Ramos (cell line): ENCODE measurements around the gene CD5L.

ENCODE experiments used
- in situ Hi-C: fragments of 300-500 bp; cut with MboI; formaldehyde crosslinking; loops from one replicate; pipeline ENCODE4 v1.14.3; 2022; ENCODE audit warnings: low sequenced_read_pairs; ENCODE audit not compliant: unreplicated experiment

CD5L gene

DNA sequence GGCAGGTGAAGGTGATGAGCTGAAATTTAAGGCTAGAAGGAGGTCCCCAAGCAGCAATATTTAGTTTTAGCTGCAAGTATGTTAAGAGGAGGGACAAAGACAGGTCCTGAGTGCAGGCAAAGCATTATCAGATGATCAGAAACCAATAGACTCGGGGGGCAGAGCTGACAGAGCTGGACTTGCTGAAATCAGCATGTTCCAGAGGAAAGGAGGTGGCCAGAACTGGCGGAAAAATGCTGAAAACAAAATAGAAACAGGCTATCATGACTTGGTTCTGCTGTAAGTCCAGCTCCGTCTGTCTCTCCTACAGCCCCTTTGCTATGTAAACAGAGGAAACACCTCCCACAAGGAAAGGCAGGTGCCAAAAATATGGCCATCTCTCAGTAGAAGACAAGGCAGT lies at the start of gene CD5L:
TSS of gene CD5L (minus strand) at position 101 of the 400 bp plus-strand sequence. CDS start 107 bp downstream, outside the sequence.
- in situ Hi-C loops: loop anchor here (25.0 kb wide), 1 partner anchor 1079 kb away; the partner anchor contains the start of genes HDGF and PRCC

- in situ Hi-C loops: no loop called here
These were observed 41.0 kb upstream of the CD5L start for GRCh38 chr1:157882580-157882979.

DNA sequence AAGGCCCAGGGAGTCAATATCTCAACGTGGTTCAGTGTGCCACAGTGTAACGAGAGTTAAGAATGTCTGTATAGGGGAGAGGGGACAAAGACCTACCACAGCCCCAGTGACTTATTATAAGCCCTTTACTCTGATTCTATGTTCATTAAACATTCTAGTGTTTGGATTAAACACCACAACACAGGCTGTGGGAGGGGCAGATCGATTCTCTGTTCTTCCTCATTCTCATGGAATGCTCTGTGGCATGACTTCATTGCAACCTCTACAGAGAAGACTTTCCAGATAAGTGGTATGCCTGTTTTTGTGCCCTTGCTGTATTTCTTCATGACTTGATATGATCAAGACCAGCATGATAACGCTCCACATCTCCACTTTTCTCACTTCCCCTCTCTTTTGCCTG lies 39.0 kb upstream of the CD5L start:
- in situ Hi-C loops: no loop called here

DNA sequence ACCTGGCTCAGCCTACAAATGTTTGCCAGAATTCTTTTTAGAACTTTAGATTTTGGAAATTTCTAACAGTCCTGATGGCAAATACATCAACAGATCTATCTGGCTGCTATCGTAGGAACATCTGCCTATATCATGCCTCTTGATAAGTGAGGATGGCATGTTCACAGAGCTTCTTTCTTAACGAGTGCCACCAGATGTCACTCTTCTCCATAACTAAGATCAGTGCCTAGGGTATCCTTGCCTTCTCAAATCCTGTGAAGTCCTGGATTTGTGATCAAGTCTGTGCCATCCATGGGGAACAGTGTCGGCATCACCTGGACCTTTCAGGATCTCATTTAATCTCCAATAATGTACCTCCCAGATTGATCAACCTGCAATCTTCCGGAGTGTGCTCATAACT lies 36.5 kb upstream of the CD5L start:
- in situ Hi-C loops: no loop called here

GRCh38 chr1:157870490-157870889 lies 28.9 kb upstream of the CD5L start:
- in situ Hi-C loops: no loop called here

- in situ Hi-C loops: no loop called here
These were observed 27.0 kb upstream of the CD5L start for GRCh38 chr1:157868654-157869053.

DNA sequence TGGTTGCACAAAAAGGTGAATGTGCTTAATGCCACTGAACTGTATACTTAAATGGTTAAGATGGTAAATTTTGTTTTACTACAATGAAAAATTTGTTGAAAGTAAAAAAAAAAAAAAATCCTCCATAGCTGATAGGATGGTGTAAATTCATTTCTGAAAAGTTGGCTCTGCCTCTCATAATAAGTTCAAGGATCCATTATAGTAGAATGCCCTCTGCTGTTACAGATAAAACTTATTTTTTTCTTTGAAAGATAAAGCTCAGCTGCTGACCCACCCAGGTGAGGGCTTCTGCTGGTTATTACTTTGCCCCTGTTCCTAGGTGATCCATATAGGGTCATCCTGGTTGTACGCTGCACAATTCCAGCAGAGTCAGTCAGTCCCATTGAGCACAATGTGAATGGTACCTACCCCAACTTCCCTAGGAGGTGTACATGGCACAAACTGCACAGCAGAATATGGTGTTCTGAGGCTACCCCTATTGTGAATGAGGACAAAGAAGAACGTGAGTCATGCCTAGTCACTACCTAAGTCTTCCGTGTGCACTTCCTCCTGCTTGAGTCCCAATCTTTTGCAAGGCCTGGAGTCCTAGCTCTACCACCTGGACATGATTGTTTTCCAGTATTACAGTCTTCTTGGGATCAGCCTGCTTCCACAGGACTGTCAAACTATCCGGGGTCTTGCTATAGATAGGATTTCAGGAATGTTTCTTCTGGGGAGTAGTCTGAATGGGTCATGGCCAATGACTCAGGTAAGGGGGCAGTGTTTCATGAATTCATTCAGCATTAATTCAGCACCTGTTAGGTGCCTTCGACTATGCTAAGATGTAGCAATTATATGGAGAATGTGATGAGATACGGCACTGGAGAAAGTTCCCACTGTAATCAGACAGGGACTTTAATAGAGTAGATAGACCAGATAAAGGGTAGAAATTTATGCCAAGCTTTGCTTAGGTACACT lies 20.8 kb upstream of the CD5L start:
- in situ Hi-C loops: no loop called here

DNA sequence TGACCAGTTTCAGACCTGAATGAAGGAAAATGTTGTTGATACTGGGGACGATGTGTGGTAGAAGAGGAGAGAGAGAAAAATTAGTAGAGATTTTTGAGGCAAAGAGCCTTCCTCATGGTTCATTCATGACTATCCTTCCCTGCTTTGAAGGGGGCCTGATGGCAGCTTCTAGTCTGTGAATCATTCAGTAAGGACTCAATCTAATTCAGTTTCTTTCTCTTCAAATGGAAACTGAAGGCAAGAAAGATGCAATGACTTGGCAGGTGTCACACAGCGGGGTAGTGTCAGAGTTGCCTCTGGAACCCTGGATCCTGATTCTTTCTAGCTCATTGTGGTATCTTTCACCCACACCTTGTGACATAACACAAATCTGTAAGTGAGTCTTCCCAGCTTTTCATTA lies 14.9 kb upstream of the CD5L start:
- in situ Hi-C loops: no loop called here

GRCh38 chr1:157852476-157852875 lies 10.9 kb upstream of the CD5L start:
- in situ Hi-C loops: no loop called here

DNA sequence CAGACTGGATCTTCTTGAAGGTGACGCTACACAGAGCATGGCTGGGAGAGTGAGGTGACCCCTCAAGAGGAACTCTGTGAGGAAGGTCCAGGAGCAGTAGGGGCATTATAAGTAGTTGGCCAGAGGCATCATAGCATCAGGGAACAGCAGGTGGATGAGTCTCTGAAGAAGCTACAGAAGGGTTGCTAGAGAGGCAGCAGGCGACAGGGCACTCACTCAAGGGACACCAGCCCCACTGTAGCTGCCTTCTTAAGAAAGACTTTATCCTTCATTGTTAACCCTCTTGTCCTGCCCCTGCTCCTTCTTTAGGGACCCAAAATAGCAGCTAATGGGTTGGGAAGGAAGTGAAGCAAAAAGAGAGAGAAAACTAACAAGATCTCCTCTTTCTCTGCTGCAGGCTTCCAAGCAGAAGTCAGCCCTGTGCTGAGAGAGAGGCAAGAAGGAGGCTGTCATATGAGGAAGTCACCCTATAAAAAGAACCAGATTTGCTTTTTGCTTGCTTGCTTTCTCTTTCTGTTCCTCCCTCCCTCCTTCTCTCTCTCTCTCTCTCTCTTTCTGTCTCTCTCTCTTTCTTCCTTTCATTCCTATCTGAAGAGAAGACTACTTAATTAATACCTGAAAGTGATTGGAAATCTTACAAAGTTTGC lies 7.7 kb upstream of the CD5L start:
- in situ Hi-C loops: loop anchor here (25.0 kb wide), 1 partner anchor 1087 kb away; the partner anchor contains the start of genes HDGF and PRCC

- in situ Hi-C loops: loop anchor here (25.0 kb wide), 1 partner anchor 1082 kb away; the partner anchor contains the start of genes HDGF and PRCC
These were observed 2.7 kb upstream of the CD5L start for GRCh38 chr1:157844089-157844830.

DNA sequence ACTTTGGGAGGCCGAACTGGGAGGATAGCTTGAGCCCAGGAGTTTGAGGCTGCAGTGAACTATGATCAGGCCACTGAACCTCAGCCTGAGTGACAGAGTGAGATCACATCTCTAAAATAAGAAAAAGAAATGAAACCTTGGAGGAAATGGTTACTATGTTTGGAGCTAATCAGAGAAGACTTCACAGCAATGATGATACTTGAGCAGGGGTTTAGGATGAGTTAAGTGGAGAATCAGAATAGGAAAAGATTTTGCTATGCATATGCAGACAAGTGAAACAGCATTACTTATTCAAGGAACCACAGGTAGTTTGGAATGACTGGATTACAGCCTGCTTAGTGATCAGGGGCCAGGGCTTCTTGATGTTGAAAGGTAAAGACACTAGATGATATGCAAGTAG lies 1.3 kb upstream of the CD5L start:
- in situ Hi-C loops: loop anchor here (25.0 kb wide), 1 partner anchor 1081 kb away; the partner anchor contains the start of genes HDGF and PRCC

DNA sequence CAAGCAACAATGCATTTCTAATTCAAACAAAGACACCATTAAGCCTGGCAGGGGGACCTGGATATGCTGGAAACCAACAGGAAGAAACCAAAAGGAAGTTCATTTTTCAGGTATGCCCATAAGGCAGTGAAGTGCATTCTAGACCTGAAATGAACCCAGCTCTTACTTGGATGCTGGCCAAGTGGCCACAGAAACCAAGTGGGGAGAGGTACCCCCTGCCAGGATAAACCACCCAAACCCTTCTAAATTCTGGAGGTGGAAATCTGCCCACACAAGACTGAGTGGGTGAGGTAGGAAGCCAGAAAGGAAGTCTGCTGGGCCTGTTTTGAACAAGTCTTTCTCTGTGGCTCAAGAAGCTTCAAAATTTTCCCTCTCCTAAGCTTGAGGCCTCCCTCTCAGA lies 2.6 kb downstream of the CD5L start:
- in situ Hi-C loops: loop anchor here (25.0 kb wide), 1 partner anchor 1077 kb away; the partner anchor contains the start of genes HDGF and PRCC

GRCh38 chr1:157834430-157834829 lies 7.2 kb downstream of the CD5L start:
- in situ Hi-C loops: loop anchor here (25.0 kb wide), 1 partner anchor 1072 kb away; the partner anchor contains the start of genes HDGF and PRCC

DNA sequence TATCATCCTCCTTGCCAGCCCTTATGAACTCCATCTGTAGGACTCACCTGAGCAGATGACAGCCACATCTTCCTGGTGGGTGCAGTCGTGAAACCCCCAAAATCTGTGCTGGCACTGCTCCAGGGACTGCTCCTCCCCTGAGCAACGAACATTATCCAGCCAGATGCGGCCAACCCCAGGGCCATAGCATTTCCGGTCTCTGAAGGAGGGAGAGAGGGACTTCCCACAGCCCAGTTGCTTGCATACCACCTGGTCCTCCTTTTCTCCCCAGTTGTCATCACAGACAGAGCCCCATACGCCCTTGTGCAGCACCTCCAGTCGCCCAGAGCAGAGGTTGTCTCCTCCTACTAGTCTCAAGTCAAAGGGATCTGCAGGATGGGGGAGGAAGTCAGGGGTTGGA lies 8.5 kb downstream of the CD5L start:
- in situ Hi-C loops: loop anchor here (25.0 kb wide), 1 partner anchor 1071 kb away; the partner anchor contains the start of genes HDGF and PRCC

GRCh38 chr1:157831968-157832626 lies 9.5 kb downstream of the CD5L start:
- in situ Hi-C loops: loop anchor here (25.0 kb wide), 1 partner anchor 1070 kb away; the partner anchor contains the start of genes HDGF and PRCC

- in situ Hi-C loops: loop anchor here (25.0 kb wide), 1 partner anchor 1069 kb away; the partner anchor contains the start of genes HDGF and PRCC
These were observed 10.7 kb downstream of the CD5L start for GRCh38 chr1:157830887-157831286.

GRCh38 chr1:157829711-157830110 lies 11.9 kb downstream of the CD5L start:
- in situ Hi-C loops: loop anchor here (25.0 kb wide), 1 partner anchor 1067 kb away; the partner anchor contains the start of genes HDGF and PRCC

DNA sequence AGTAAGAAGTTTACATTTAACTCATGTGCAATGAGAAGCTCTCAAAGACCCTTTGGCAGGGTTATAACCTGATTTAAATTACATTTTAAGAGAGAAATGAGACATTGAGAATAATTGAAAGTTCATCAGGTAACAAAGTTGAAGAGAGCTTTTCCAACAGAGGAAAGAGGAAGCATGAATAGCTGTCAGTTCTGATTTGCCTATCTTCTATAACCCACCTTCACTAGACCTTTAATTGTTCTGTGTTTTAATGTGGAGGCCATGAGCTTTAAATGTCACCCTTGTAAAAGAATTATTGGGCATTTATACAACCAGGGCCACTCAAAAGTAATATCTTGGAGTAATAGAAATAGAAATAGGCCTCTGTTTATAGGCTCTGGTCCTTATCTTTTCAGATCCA lies 12.4 kb downstream of the CD5L start:
- in situ Hi-C loops: loop anchor here (25.0 kb wide), 1 partner anchor 1067 kb away; the partner anchor contains the start of genes HDGF and PRCC
